ENCODE measurements around the gene GPD2.
"Not testable (repeated sequence)": the region's sequence is repeated elsewhere in the genome, so short reads cannot be mapped to it uniquely, and the experiment has no call there.

The GPD2 gene

DNA sequence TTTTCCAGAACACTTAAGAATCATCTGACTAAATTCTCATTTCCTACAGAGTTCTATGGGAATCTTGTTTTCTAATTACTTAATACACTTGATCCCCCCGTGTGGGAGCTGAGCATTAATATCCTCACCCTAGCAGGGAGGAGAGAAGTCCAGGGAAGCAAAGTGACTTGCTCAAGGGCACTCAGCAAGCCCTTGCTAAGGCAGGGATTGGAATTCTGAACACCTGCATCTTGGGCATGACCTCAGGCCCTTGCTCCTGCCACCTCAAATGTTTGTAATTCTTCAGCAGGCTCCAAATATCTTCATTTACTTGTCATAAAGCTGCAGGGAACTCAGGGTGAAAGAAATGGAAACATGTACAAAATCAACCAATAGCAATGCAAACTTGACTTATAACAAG, 162.4 kb downstream of the GPD2 start:
- no peak for DNase-seq

- DNase-seq, result no peak
These were observed 164.0 kb downstream of the GPD2 start for GRCh38 chr2:156600196-156600595.

DNA sequence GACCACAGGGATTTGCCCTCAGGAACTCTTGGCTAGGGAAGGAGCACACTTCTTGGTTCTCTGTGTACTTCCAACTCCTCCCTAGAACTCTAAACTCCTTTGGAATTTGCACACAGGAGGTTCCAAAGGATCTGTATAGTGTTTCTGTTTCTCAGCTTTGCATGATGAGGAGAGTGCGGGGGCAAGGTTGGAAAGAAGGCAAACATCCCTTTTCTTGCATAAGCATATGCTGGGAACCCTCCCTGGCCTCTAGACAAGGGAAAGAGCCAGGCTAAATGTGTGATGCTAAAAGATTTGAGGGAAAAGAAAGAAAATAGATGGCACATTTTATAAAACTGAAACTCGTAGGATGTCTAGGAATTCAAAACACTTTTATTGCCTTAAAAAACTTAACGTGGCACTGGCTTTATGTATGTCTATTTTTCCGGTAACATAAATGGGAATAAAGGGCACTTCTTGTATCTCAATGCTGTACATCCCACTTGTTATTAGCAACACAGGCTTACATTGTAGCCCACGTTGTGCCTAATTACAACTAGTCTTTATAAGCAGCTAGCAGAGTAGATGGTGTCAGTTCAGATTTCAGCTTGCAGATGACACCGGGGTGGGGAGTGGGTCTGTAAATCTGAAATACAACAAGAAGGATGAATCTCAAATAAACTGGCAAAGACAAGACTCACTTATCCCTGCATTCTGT, 165.8 kb downstream of the GPD2 start:
- no peak for DNase-seq

GRCh38 chr2:156602552-156602933, 166.4 kb downstream of the GPD2 start:
- no peak for DNase-seq

GRCh38 chr2:156615836-156616322, 179.7 kb downstream of the GPD2 start:
- DNase-seq, result no peak

DNA sequence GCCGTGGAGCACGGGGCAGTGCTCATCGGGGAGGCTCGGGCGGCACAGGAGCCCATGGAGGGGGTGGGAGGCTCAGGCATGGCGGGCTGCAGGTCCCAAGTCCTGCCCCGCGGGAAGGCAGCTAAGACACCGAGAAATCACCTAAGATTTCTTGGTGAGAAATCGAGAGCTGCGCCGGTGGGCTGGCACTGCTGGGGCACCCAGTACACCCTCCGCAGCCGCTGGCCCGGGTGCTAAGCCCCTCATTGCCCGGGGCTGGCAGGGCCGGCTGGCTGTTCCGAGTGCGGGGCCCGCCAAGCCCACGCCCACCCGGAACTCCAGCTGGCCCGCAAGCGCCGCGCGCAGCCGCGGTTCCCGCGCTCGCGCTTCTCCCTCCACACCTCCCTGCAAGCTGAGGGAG, 181.9 kb downstream of the GPD2 start:
- DNase-seq, result not testable (repeated sequence)

- no peak for DNase-seq
These were observed 182.9 kb downstream of the GPD2 start for GRCh38 chr2:156619021-156619539.

- no peak for DNase-seq
These were observed 186.3 kb downstream of the GPD2 start for GRCh38 chr2:156622491-156622890.

- DNase-seq, result no peak
These were observed 189.4 kb downstream of the GPD2 start for GRCh38 chr2:156625360-156626170.

GRCh38 chr2:156626931-156627330, 190.8 kb downstream of the GPD2 start:
- no peak for DNase-seq

GRCh38 chr2:156630579-156631337, 194.6 kb downstream of the GPD2 start:
- no peak for DNase-seq

DNA sequence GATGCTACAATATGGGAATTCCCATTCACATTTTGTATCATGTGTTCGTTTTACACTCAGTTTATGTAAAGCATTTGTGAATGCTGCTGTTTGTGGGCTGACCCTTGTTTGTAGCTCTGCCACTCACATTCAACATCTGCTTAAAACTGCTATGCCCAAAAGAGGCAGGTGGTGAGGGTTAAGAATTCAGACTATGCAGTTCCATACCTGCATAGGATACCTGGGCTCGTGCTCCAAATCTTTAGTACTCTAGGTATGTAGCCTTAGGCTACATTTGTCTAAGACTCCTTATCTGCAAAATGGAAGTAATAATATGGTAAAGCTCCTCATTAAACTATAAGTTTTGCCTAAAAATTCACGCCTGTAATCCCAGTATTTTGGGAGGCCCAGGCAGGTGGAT, 199.5 kb downstream of the GPD2 start:
- no peak for DNase-seq
